NCI-H2227 treated with DMSO at 0.1 percent for 48 hours (cell line): ENCODE results near the gene GGCX.

ENCODE experiments used
- DNase-seq: peaks from one replicate; lab custom pipeline; 2025; lab: John Stamatoyannopoulos, UW

GGCX gene

DNA sequence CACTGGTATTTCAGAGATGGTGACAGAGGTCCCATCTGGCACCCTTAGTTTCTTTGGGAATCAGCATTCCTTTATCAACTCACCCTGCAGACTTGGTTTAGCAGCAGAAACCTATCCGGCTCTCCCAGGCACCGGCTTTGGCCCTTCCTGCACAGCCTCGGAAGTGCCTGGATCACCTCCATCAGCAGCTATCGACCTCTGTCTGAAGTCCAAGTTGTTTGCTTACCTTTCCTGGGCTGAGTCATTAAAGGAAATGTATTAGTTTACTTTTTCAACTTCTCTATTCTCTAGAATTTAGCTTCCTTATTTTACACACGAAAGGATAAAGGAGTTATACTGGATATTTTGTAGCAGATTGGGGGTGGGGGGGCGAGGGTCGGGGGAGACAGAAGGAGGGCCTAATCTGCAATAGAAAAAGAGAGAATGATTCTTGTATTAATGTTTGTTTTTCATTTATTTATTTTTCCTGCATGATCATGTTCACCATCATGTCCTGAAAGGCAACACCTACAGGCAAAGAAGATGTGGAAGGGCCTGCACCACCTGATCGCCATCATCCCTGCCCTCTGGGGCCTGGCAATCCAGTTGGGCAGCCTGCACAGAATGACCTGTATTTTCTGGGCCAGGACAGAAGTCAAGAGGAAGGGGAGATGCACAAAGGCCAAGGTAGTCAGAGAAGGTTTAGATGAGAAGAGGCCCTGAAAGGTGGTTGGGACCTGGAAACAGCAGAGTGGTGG, 44.5 kb downstream of the GGCX start:
- DNase-seq: no peak

DNA sequence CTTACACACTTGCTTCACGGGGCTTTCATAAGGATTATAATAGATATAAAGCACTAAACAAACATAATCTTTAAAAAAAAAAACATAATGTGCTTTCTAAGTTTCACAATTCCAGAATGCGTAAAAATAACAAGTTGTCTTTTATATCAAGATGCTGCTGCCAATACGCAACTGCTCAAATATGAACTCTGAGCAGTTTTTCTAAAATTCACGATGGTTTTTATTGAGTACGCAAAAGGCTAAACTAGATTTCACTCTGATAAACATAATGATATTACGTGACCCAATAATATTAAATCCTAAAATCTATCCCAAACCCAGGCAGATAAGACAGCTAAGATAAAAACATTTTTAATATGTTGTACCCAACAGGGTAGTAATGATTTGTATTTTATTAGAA, 47.0 kb downstream of the GGCX start:
- DNase-seq: no peak

DNA sequence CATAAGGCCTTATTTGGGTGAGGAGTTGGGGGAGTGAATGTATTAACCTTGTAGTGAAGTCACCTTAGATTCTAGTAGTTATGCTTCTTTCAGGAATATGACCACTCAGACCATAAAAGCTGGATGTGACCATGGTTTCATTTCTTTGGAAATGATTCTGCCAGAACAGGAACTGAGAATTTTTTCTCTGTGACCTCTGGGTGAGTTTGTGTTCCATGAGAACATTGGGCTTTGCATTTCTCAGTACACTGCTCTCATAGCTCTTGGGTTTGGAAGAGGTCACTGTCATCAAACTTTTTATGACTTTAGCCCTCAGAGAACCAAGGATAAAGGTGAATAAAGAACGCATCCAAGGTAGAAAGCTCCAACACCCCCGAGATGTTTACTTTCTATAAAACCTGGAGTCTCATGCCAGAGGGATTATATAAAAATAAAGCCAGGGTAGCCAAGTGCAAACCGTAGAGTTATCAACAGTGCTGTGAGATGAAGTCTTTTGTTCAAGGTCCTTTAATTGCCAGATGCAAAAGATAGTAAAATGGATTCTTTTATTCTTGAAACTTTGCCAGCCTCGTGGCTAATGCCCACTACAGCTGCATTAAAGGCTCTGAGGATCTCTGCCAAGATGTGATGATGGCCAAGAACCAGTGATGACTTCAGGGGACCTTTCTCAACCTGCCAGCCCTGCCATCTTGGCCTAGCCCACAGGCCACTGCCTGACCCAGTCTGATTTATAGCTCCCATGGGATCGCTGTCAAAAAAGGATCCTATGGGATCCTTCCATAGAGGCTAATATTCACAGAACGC, 50.1 kb downstream of the GGCX start:
- DNase-seq: no peak

DNA sequence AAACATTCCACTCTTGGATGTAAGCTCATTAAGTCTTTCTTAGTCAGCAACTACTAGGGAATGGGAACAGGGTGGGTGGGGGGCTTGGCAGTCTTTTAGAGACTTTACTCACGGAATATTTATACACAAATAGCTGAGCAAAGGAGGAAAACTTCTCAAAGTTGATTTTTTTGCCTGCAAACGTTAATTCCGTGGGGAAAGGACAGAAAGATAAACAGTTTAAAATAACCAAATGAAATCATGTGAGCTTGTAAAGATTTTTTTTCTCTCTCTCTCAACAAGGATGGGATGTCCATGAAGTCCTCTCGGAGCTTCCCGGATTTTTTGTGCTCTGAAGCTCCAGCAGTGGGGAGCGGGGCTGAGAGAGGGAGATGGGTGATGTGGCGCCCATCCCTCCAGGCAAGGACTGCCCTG, 54.5 kb downstream of the GGCX start:
- DNase-seq: no peak

DNA sequence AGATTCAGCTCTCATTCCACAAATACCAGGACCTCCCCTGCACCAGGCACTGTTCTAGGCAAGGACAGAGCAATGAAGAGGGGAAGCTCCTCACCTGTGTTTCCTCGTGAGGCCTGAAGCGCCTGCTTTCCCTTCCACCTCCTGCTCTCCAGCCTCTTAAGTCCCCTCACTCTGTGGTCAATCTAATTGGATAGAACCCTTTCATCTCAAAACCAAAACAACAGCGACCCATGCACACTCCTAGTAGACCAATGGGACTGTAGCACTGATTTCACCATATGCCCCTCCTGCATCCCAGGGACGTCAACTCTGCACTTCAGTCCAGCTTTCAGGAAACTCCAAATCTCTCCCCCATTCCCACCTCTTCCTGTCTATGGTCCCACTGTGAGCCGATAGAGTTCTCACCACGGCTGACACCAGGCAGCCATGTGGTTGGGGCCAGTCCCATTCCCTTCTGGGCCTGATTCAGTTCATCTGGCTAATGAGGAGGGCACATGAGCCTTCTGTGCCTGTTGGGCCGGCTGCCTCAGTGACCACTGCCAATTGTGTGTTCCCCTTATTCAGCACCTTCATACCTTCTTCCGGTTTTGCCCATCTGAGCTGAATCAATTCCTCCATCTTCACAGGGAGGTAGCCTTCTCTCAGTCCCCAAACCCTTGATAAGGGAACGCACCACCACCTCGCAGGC, 55.6 kb downstream of the GGCX start:
- DNase-seq: no peak

DNA sequence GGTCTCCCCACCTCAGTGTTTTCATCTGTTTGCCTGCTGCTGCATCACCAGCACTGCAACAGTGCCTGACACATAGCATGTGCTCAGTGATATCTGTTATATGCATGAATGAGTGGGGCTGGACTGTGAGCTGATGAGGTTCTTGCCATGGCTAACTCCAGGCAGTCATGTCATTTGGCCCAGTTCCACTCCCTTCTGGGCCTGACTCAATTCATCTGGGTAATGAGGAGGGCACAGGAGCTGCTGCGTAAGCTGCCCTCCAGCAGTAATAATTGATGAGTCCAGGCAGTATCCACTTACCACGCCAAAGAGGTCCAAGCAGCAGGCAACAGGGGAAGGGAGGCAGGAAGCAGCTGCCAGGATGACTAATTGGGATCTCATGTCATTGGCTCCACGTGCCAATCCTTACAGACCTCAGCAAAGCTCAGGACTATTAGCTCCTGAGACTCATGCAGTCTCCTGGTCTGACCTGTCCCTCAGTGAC, 56.5 kb downstream of the GGCX start:
- DNase-seq: peak; percentile 24

DNA sequence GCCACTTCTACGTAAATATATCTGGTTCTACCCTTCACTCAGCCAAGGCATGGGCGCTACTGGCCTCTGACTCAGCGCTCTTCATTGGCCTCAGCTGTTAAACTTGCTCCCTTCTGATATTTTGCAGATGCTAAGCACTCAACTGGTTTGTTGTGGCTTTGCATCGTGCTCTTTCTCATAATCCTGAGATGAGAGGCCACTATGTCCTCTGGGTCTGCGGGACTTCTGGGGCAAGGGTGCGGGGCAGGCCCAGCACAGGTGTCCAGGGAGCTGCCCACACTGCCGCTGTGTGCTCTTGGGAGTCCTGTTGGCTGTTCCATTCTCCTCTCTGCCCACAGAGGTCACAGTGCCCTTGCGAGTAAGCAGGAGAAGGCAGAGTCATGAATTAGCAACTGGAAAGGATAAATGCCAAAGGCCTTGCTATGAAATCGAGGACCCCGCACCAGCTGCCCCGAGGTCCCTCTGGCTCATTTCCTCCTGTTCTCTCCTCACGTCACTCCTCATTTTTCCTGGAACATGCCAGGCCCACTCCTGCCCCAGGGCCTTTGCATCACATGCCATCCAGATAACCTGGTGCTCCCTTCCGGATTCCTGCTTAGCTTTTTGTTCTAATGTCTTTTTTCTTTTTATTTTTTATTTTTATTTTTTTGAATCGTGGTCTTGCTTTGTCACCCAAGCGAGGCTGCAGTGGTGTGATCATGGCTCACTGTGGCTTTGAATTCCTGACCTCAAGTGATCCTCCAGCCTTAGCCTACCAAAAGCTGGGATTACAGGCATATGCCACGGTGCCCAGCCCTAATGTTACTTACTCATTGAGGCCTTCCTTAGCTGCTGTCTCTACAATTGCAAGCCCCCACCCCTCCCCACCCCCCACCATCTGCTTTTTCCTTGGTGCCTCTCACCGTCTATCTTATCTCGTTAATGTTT, 57.2 kb downstream of the GGCX start:
- no peak for DNase-seq

DNA sequence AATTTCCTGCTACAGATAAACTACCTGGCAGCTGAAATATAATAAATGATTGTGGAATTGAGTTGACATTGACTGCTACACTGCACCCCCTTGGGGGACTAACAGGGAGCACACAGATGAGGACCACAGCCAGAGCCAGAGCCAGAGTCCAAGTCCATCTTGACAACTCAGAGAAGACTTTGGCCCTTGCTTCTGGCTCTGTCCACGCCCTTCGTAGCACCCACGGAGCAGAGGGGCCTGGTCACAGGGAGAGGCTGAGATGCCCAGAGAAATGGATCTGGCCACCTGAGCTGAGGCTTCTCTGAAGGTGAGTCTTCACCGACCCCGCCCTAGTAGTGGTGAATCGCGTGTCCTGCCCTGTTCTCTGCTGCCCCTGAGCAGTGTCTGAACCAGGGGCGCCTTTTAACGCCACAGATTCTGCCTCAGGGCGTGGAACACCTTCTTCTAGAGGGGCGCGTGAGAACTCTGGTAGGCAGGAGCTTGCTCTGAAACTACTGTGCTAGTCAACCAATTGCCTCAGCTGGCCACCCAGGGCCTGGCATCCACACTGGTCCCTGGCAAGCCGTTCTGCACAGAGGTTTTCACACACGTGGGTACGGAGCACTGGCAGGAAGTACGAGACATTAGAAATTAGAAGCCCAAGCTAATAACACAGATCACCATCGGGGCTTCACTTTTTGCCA, 58.0 kb downstream of the GGCX start:
- DNase-seq: no peak

DNA sequence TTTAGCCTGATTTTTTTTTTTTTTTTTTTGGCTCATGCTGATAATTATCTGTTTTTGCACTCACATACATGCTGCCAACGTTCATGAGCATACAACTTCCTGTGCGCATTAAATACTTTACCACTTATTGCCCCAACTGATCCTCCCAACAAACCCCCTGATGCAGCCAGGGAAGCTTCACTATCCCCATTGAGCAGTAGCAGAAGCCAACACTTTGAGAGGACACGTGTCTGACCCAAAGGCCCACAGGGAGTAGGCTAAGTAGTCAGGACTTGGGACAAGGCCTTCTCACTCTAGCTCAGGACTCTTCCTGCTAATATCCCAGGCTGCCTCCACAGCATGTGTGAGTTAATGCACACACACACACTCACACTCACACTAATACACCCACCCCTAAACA, 58.6 kb downstream of the GGCX start:
- DNase-seq: no peak

DNA sequence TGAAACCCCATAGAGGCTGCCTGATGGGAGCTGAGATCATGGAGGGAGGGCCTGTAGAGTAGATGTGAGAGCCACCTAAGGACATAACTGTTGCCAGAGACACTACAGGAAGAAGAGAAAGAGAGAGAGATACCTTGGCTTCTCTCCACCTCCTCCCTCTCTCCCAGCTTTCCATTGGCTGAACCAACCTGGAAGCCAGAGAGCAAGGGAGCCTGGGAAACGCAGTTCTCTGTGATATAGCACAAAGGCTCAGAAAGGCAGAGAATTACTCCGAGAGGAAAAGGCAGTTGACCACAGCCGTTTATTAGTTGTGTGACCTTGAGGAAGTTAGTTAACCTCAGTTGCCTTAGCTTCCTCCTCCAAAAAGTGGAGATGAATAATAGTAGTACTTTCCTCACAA, 60.0 kb downstream of the GGCX start:
- DNase-seq: no peak

DNA sequence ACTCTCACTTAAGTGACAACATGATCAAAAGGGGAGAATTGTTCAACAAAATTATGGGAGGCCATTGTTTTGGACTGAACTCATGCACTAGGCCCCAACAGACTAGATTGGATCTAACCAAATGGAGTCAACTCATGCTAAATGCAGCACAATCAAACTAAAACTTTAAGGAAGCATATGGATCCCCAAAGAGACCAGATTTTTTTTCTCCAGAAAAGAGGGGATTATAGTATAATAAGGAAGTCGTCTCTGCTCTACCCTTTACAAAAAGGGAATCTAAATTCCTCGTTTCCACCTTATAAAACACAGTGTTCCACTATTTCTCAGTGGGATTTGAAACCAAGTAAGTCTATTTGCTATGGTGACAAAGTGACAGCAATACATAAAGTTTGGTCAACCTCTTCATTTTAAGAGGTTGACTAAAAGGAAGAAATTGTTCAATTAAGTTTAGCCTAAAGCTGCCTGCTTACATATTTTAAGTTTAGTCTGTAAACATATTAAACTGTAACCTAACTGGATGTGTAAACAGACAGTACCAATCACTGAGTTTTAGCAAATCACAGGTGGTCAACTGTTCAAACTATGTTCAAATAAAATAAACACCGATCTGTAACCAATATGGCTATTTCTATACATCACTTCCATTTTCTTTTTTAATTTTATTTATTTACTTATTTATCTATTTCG, 63.2 kb downstream of the GGCX start:
- DNase-seq: no peak

DNA sequence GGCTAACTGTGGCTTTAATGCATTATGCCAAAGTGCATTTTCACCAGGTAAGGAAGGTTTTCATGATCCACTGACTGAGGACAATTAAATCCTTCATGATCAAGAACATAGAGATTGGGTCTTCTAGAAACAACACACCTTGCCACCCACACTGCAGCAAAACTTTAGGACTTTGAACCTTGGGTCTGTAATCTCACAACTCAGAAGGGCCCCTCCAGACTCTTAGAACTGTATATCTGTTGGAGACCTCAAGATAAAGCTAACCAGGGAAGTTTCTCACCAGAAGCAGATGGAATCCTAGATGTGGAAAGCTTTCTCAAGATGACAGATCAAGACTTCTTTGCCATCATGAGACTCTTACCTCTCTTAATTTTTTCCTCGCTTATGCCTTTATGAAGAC, 64.9 kb downstream of the GGCX start:
- no peak for DNase-seq
